GM21526 (cell line): ENCODE results near the gene CD4.

Experiments
- ATAC-seq: cut with Tn5 transposase; IDR thresholded peaks from one replicate; pipeline ENCODE4 v1.9.1; 2021; ENCODE audit warnings: moderate library complexity; ENCODE audit not compliant: unreplicated experiment, low FRiP score

The CD4 gene

GRCh38 chr12:6777386-6777785 lies 11.9 kb upstream of the CD4 start:
- ATAC-seq = no peak

DNA sequence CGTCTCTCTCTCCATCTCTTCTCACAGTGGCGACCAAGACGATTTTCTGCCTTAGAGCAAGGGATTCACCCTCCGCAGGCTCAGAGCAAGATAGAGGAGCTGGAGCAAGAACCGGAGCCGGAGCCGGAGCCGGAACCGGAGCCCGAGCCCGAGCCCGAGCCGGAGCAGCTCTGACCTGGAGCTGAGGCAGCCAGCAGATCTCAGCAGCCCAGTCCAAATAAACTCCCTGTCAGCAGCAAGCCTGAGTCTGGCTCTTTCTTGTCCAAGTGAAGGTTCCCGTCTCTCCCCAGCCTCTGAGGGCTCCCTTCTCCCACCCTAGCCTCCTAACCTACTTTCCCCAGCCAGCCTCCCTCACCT lies 11.1 kb upstream of the CD4 start:
- ATAC-seq = no peak

GRCh38 chr12:6778574-6779550 lies 10.5 kb upstream of the CD4 start:
- peak; percentile 51 for ATAC-seq

GRCh38 chr12:6779708-6780432 lies 9.5 kb upstream of the CD4 start:
- ATAC-seq = no peak

- ATAC-seq = no peak
Measured at GRCh38 chr12:6780573-6780972, 8.8 kb upstream of the CD4 start.

GRCh38 chr12:6782119-6782518 lies 7.2 kb upstream of the CD4 start:
- ATAC-seq = no peak

DNA sequence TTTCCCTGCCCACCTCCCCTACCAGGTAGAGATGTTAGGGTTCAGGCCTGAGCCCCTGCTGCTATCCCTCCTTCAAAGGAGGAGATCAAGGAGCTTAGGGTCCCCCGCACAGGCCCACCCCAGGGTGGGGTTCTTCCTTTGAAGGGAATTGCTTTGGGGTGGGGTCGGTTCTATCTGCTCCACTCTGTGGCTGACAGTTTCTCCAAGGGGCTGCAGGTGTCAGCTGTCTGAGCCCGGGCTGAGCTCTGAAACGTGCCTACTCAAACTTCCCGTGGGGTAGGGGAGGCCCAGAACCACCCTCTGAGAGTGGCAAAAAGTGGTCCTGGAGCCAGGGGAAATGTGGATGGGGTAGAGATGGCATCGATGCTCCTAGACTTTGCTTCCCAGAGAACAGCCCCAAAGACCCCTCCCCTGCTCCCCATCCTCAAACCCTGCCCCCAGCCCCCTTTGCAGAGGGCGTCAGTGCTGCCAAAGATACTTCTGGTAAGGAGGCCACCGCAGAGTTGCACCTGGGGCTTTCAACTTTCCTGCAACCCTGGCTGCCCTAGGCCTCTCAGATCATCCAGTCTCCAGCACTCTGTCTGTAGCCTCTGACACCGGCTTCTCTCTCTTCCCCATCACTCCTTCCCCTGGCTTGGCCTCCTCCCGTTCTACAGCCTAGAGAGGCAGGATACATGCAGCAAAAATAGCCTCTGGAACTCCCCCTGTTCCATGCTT lies 6.3 kb upstream of the CD4 start:
- ATAC-seq = no peak

DNA sequence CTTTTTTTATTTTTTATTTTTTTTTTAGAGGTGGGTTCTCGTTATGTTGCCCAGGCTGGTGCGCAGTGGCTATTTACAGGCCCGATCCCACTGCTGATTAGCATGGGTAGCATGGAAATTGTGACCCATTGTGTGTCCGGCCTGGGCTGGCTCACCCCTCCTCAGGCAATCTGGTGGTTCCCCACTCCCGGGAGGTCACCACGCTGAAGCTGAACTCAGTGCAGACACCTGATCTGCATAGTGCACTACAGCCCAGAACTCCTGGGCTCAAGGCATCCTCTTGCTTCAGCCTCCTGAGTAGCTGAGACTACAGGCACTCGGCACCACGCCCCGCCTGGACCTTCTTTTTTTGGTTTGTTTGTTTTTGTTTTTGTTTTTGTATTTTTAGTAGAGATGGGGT lies 5.5 kb upstream of the CD4 start:
- ATAC-seq = no peak

GRCh38 chr12:6784296-6784695 lies 5.0 kb upstream of the CD4 start:
- no peak for ATAC-seq

- ATAC-seq = no peak
Measured at GRCh38 chr12:6784761-6785160, 4.6 kb upstream of the CD4 start.

GRCh38 chr12:6786416-6787094 lies 2.8 kb upstream of the CD4 start:
- no peak for ATAC-seq

GRCh38 chr12:6787309-6787708 lies 2.0 kb upstream of the CD4 start:
- no peak for ATAC-seq

- no peak for ATAC-seq
Measured at GRCh38 chr12:6790496-6791150, 1.3 kb downstream of the CD4 start.

DNA sequence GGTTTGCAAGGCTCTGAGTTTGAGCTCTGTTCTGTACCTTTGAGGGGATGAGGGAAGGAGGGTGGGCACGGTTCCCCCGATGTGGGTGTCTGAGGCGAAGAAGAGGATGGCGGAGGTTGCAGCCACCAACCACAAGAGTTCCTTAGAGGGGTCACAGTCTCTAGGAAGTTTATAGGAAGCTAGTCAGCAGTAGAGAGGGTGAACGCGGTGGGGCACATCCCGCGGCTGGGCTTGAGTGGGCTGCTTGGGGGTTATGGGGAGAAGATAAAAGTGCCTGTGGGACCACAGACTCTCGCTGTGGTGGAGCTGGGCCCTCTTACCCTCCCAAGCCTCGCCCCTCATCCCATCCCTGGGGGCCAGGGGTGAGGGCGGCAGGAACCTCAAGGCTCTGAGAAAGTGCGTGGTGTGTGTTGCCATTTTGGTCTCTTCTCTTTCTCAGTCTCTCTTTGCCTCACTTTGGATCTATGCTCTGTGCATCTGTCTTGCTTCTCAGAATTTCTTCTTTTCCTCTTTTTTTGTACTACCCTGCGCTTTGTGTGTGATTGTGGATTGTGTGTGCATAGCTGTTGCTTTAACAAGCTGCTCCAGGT lies 2.7 kb downstream of the CD4 start:
- no peak for ATAC-seq

- ATAC-seq = no peak
Measured at GRCh38 chr12:6792522-6793201, 3.3 kb downstream of the CD4 start.

DNA sequence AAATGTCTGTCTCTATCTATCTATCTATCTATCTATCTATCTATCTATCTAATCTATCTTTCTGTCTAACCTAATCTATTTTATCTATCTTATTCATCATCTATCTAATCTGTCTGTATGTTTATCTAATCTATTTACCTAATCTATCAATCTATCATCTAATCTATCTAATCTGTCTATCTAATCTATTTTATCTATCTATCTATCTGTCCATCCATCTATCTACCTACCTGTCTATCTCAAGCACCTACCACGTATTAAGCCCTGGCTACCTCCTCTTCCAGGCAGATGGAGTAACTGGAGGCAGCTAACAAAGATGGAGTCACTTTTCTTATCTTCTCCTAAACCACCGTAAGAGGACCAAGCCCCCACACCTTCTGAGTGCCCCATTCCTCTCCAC lies 5.8 kb downstream of the CD4 start:
- ATAC-seq = no peak

GRCh38 chr12:6796576-6796975 lies 7.2 kb downstream of the CD4 start:
- no peak for ATAC-seq

GRCh38 chr12:6799147-6799546 lies 9.8 kb downstream of the CD4 start:
- ATAC-seq = no peak

GRCh38 chr12:6807170-6807569 lies 17.8 kb downstream of the CD4 start:
- ATAC-seq = no peak
